HepG2 (cell line): ENCODE data around the gene CELF2. TPM values are rescaled to one million over a fixed set of nuclear protein-coding genes. Genes with fewer than 3 reads are reported as not detected.

ENCODE experiments used
- ATAC-seq: fragments of 200-7000 bp; cut with Tn5 transposase; 3 replicates; pipeline ENCODE4 v1.9.1; 2020; ENCODE audit warnings: mild to moderate bottlenecking, moderate library complexity
- BruUV-seq: library from RNA; stranded (reverse); fragments of 400-500 nt; replicated peaks from 2 replicates; lab custom pipeline; 2021; lab: Mats Ljungman, UMichigan
- CTCF ChIA-PET: fragments of 300-600 bp; formaldehyde crosslinking; extraction: SDS; loops from one replicate; lab custom pipeline; 2021; ENCODE audit warnings: low total read pairs, inconsistent platforms, low intra/inter-chr PET ratio; lab: Yijun Ruan, JAX
- POLR2A ChIA-PET: fragments of 350-600 bp; sonication (Branson Sonifier 250); formaldehyde crosslinking; loops from one replicate; lab custom pipeline; 2020; ENCODE audit warnings: antibody characterized with exemption, inconsistent platforms; lab: Yijun Ruan, JAX
- DNase-seq: peaks from one replicate; pipeline ENCODE4 v3.0.0-alpha.2; 2015; ENCODE audit warnings: low spot score
- FAIRE-seq: peaks from 3 replicates; lab custom pipeline; 2011; peaks lifted over from hg19 to GRCh38; lab: Jason Lieb, UNC
- H2AFZ ChIP-seq: one replicate; pipeline ENCODE4 v1.6.1; 2011; ENCODE audit warnings: low read length, inconsistent platforms
- H3K27ac ChIP-seq: fragments of 300-600 bp; 3 replicates; pipeline ENCODE4 v1.8.0; 2011; ENCODE audit warnings: mixed run types, mild to moderate bottlenecking, mixed read lengths, low read length, inconsistent platforms; ENCODE audit not compliant: insufficient read depth; ENCODE audit errors: extremely low read length
- H3K27me3 ChIP-seq, 2 experiments: fragments of 200-600 bp in 1 of 2; 2 replicates in 1 of 2; 3 replicates in 1 of 2; pipeline versions ENCODE4 v1.6.0 to v1.8.0; 2011; ENCODE audit warnings: low read length in 2 of 2, mild to moderate bottlenecking in 2 of 2, moderate library complexity in 2 of 2, inconsistent platforms in 1 of 2; ENCODE audit not compliant: insufficient read depth in 2 of 2, control insufficient read depth in 1 of 2
- H3K36me3 ChIP-seq, 2 experiments: fragments of 200-600 bp in 1 of 2; replicated peaks in 1 of 2; 2 replicates in 1 of 2; 3 replicates in 1 of 2; pipeline versions ENCODE4 v1.5.1 to v1.8.0; 2011; ENCODE audit warnings: low read length in 2 of 2, inconsistent platforms in 1 of 2; ENCODE audit not compliant: insufficient read depth in 2 of 2, control insufficient read depth in 1 of 2
- H3K4me1 ChIP-seq: 2 replicates; pipeline ENCODE4 v1.5.1; 2012; ENCODE audit warnings: low read length, inconsistent platforms; ENCODE audit not compliant: insufficient read depth
- H3K4me2 ChIP-seq: 2 replicates; pipeline ENCODE4 v1.6.0; 2011; ENCODE audit warnings: low read depth, low read length, inconsistent platforms
- H3K4me3 ChIP-seq, 3 experiments: fragments of 200-600 bp in 1 of 3; sonication (generic), shearing (Covaris generic) in 1 of 3; replicated peaks in 1 of 3; 2 replicates each; pipeline ENCODE4 v1.5.1; 2011 to 2016; ENCODE audit warnings: low read length in 3 of 3, inconsistent platforms in 2 of 3, low read depth in 2 of 3, mild to moderate bottlenecking in 2 of 3, control low read depth in 1 of 3, mixed read lengths in 1 of 3; ENCODE audit not compliant: insufficient read depth in 1 of 3
- H3K79me2 ChIP-seq: one replicate; pipeline ENCODE4 v1.6.1; 2011; ENCODE audit warnings: low read length, inconsistent platforms; ENCODE audit not compliant: insufficient read depth
- H3K9ac ChIP-seq: 2 replicates; pipeline ENCODE4 v1.6.0; 2011; ENCODE audit warnings: mild to moderate bottlenecking, low read depth, low read length, inconsistent platforms; ENCODE audit not compliant: insufficient read depth
- H3K9me3 ChIP-seq: 2 replicates; pipeline ENCODE4 v1.5.1; 2012; ENCODE audit warnings: mild to moderate bottlenecking, low read length
- H4K20me1 ChIP-seq: 2 replicates; pipeline ENCODE4 v1.6.0; 2011; ENCODE audit warnings: inconsistent platforms, mild to moderate bottlenecking, low read length, moderate library complexity; ENCODE audit not compliant: insufficient read depth
- CBX1 ChIP-seq: IDR thresholded peaks from one replicate; pipeline ENCODE4 v1.6.1; 2016; ENCODE audit warnings: antibody characterized with exemption, low read depth
- HOXD1 ChIP-seq: sonication (generic); formaldehyde crosslinking; IDR thresholded peaks from 2 replicates; pipeline ENCODE4 v1.5.0; 2020; ENCODE audit warnings: missing genetic modification reagents
- XRCC5 ChIP-seq: fragments of 200-400 bp; formaldehyde crosslinking; optimal IDR thresholded peaks from 2 replicates; pipeline ENCODE3; 2017; ENCODE audit warnings: mild to moderate bottlenecking, low read length
- ZNF639 ChIP-seq: conservative IDR thresholded peaks from 2 replicates; pipeline ENCODE4 v1.6.1; 2018; ENCODE audit warnings: missing genetic modification reagents
- WGBS: methylation state at CpG from one replicate; pipeline ENCODE4 v1.1.6; 2017; ENCODE audit warnings: low lambda C conversion rate; 5-methylcytosine and 5-hydroxymethylcytosine counted together
- in situ Hi-C: cut with HindIII; loops from 2 replicates; pipeline ENCODE4 v1.10.0; 2017; ENCODE audit warnings: low pct_unique_long_range_greater_than_20kb; ENCODE audit not compliant: extremely low pct_ligation_motif_present
- intact Hi-C: fragments of 100-400 bp; cut with micrococcal nuclease; formaldehyde crosslinking; loops from one replicate; pipeline ENCODE4 v1.10.0; 2022; ENCODE audit not compliant: unreplicated experiment
- polyA plus RNA-seq, 8 experiments: library from polyadenylated mRNA; depleted of rRNA in 3 of 8; stranded (reverse) in 7 of 8; unstranded in 1 of 8; fragments of >200 nt; fragmentation: Illumina TruSeq in 4 of 8; extraction: Trizol in 4 of 8; gene quantifications; 2 replicates each; pipeline versions ENCODE4 v1.2.1 to v1.2.3, GENCODE V29; 2011 to 2016; ENCODE audit warnings: low read depth in 4 of 8, missing spikeins in 1 of 8, mixed read lengths in 1 of 8; ENCODE audit not compliant: insufficient read depth in 1 of 8
- total RNA-seq, 5 experiments: library from RNA; depleted of rRNA; stranded (reverse); fragments of >200 nt; fragmentation: Illumina TruSeq; extraction: Trizol; gene quantifications; 2 replicates each; pipeline ENCODE4 v1.2.3, GENCODE V29; 2016; ENCODE audit warnings: low read depth in 1 of 5
- TF ChIP-seq, protein P1 (sequence below): sonication (generic); formaldehyde crosslinking; IDR thresholded peaks from 2 replicates; pipeline ENCODE4 v1.4.0; 2020; ENCODE audit warnings: missing genetic modification reagents; ENCODE audit errors: not compliant biosample characterization
- TF ChIP-seq, protein P2 (sequence below): sonication (generic); formaldehyde crosslinking; IDR thresholded peaks from 2 replicates; pipeline ENCODE4 v1.5.1; 2020; ENCODE audit warnings: mild to moderate bottlenecking, missing genetic modification reagents, moderate library complexity
- TF ChIP-seq, protein P3 (sequence below): sonication (generic); formaldehyde crosslinking; IDR thresholded peaks from 2 replicates; pipeline ENCODE4 v1.8.0; 2022; ENCODE audit warnings: mild to moderate bottlenecking, missing genetic modification reagents; ENCODE audit not compliant: insufficient replicate concordance

The CELF2 gene
- total and polyA plus RNA-seq, 2 of the 13 experiments (the other 11 are each of a cell fraction or from before 2014, with no cell fraction given) = not detected

GRCh38 chr10:11159543-11160215, 142.0 kb downstream of the CELF2 start:
- no peak for ATAC-seq

More at GRCh38 chr10:11159543-11160215, 142.0 kb downstream of the CELF2 start:
- H3K4me2 ChIP-seq = no peak overlapping the region
- TF ChIP-seq, protein P1, sequence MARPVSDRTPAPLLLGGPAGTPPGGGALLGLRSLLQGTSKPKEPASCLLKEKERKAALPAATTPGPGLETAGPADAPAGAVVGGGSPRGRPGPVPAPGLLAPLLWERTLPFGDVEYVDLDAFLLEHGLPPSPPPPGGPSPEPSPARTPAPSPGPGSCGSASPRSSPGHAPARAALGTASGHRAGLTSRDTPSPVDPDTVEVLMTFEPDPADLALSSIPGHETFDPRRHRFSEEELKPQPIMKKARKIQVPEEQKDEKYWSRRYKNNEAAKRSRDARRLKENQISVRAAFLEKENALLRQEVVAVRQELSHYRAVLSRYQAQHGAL = no peak
- TF ChIP-seq XRCC5 = no peak
- TF ChIP-seq HOXD1 = no peak
- TF ChIP-seq, protein P2, sequence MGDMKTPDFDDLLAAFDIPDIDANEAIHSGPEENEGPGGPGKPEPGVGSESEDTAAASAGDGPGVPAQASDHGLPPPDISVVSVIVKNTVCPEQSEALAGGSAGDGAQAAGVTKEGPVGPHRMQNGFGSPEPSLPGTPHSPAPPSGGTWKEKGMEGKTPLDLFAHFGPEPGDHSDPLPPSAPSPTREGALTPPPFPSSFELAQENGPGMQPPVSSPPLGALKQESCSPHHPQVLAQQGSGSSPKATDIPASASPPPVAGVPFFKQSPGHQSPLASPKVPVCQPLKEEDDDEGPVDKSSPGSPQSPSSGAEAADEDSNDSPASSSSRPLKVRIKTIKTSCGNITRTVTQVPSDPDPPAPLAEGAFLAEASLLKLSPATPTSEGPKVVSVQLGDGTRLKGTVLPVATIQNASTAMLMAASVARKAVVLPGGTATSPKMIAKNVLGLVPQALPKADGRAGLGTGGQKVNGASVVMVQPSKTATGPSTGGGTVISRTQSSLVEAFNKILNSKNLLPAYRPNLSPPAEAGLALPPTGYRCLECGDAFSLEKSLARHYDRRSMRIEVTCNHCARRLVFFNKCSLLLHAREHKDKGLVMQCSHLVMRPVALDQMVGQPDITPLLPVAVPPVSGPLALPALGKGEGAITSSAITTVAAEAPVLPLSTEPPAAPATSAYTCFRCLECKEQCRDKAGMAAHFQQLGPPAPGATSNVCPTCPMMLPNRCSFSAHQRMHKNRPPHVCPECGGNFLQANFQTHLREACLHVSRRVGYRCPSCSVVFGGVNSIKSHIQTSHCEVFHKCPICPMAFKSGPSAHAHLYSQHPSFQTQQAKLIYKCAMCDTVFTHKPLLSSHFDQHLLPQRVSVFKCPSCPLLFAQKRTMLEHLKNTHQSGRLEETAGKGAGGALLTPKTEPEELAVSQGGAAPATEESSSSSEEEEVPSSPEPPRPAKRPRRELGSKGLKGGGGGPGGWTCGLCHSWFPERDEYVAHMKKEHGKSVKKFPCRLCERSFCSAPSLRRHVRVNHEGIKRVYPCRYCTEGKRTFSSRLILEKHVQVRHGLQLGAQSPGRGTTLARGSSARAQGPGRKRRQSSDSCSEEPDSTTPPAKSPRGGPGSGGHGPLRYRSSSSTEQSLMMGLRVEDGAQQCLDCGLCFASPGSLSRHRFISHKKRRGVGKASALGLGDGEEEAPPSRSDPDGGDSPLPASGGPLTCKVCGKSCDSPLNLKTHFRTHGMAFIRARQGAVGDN (CRISPR knock-in tag) = no peak
- TF ChIP-seq, protein P3, sequence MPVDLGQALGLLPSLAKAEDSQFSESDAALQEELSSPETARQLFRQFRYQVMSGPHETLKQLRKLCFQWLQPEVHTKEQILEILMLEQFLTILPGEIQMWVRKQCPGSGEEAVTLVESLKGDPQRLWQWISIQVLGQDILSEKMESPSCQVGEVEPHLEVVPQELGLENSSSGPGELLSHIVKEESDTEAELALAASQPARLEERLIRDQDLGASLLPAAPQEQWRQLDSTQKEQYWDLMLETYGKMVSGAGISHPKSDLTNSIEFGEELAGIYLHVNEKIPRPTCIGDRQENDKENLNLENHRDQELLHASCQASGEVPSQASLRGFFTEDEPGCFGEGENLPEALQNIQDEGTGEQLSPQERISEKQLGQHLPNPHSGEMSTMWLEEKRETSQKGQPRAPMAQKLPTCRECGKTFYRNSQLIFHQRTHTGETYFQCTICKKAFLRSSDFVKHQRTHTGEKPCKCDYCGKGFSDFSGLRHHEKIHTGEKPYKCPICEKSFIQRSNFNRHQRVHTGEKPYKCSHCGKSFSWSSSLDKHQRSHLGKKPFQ (CRISPR knock-in tag) = no peak
- TF ChIP-seq CBX1 = no peak
- no peak for TF ChIP-seq ZNF639 (CRISPR knock-in tag)
- no peaks in the 10 kb centered on the region for H3K9me3 ChIP-seq
- no peaks in the 10 kb centered on the region for H4K20me1 ChIP-seq
- no peaks in the 10 kb centered on the region for H3K36me3 ChIP-seq
- 21% methylated on average over 8 of the region's 8 CpGs for WGBS
- H3K27ac ChIP-seq = no peak overlapping the region
- no peak for DNase-seq
- no peak for FAIRE-seq
- in situ Hi-C loops = no loop called here
- H3K79me2 ChIP-seq = no peaks in the 10 kb centered on the region
- POLR2A ChIA-PET = no interaction called here
- peaks cover 0 to 13% of the 10 kb centered on the region in 2 experiments; a peak in 2 of 5 replicates for H3K27me3 ChIP-seq
- no peaks in the 10 kb centered on the region for H3K4me1 ChIP-seq
- H2AFZ ChIP-seq = no peak overlapping the region
- no peak overlapping the region for H3K4me3 ChIP-seq
- H3K9ac ChIP-seq = no peak overlapping the region
- intact Hi-C loops = no loop called here
- BruUV-seq = no TSS peak
- CTCF ChIA-PET = no interaction called here
